Measurements from ENCODE around the gene CHMP2A.
A peak's percentile ranks its signal among the peaks of the same experiment; 100 is the strongest.

Gene CHMP2A

DNA sequence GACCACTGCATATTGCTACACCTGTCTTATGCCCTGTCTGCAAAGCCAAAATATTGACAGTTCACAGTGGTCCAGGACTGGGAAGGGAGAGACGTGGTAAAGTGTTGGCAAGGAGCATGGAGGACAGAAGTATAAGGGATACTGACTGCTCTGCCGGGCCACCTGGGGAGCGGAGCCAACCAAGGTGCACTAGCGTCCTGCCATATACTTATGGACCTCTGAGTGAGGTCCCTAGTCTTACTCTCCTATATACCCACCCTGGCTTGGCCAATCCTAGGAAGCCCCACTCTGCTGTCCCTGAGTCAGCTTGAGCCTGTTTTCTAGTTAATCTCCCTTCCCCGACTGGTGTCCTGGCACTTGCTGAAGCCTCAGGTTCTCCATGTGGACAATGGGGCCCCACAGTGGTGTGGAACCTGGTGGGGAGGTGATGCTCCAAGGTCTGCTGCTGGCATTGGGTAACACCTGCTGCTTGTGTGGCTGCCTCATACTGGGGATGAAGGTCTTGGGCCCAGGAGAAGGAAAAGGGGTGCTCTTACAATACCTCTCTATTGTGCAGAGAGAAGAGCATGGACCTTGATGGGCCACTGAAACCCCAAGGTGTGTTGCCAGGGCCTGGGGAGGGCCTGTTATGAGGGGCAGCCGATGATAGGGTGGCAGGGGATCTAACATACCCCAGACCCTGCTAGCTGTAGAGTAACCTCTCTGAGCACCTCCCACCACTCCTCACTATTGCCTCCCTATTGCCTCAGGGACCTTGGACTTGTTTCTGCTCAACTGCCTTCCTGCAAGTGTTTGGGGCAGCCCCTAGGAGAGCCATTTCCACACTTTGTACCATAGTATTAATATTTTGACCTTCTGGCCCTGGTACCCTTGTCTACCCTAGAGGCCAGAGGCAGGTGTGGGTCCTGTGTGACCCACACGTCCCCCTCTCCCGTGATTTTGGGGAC, 17.8 kb downstream of the CHMP2A start:
- no peak for DNase-seq

DNA sequence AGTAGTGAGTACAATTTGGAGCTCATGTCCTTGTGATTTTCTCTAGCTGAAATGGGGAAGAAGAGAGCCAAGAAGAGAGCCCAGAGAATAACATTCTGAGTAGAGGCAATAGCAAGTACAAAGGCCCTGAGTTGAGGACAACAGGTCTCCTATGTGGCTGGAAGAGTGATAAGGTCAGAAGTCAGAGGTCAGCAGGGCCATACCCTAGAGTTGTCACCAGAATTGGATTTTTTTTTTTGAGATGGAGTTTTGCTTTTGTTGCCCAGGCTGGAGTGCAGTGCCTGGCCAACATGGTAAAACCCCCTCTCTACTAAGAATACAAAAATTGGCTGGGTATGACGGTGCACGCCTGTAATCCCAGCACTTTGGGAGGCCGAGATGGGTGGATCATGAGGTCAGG, 19.0 kb downstream of the CHMP2A start:
- DNase-seq, result no peak

DNA sequence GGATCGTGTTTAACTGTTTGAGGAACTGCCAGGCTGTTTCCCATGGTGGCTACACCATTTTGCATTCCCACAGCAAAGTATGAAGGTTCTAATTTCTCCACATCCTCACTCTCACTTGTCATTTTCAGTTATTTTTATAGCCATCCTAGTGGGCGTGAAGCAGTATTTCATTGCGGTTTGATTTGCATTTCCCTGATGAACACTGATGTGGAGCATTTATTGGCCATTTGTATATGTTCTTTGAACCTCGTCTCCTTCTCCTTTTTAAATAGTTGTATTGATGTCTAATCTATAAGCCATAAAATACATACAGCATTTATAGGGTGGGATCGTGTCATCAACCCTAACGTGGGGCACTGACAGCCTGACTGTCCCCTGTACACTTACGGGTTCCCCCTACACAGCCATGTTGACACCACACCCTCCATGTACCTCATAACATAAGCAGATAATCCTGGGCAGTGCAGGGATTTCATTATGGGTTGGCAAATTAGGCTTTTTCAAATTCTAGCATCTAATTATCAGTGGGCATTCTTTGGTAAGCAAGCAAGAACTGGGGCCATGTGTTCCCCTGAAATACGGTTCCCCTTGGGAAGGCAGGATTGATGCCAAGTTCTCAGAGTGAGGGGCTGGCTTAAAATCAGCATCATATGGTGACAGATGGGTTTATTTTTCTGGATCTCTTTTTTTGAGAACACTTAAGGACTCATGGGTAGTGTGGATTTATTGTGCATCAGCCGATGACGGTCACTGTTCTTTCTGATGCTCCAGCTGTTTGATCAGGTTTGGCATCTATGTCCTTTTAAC, 23.7 kb downstream of the CHMP2A start:
- DNase-seq, result no peak

DNA sequence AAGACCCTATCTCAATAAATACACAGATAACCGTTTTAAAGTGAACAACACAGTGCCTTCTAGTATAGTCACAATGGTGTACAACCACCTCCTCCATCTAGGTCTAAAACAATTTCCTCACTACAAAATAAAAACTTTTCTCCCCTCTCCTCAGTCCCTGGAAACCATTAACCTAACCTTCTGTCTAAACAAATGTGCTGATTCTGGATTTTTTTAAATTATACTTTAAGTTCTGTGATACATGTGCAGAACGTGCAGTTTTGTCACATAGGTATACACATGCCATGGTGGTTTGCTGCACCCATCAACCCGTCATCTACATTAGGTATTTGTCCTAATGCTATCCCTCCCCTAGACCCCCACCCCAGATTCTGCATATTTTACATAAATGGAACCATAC, 25.5 kb downstream of the CHMP2A start:
- DNase-seq, result no peak

DNA sequence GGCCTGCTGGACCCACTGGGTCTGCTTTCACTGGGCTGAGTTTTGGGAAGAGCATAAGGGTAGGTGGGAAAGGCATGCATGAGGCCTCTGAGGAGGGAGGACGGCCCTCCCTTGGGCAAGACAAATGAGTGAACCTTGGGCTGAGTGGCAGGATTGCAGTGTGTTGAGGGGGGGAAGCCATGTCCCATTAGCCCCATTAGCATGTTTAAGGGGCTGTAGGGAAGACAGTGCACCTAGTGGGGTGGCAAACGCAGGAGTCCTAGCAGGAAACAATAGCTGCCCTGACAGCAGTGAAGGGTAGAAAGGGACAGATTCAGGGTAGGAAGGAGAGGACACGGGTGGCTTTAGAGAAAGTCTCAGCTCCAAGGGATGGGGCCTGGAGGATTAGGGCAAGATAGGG, 32.2 kb downstream of the CHMP2A start:
- DNase-seq, result no peak

DNA sequence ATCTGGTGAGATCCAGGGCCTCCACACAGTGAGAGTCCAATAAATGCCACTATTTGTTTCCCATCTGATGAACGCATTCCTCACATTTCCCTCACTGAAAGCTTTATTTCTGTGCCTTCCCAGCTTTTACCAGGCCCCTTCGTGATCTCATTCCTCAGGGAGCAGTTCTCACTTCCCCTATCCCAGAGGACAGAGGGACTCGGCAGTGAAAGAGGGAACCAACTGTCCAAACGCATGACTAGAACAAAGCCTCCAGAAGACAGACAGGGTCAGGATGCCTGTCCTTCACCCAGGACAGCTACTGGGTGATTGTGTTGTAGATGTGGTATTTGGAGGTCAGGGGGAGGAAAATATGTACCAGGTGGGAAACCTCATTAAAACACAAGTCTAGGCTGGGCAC, 33.3 kb downstream of the CHMP2A start:
- no peak for DNase-seq

DNA sequence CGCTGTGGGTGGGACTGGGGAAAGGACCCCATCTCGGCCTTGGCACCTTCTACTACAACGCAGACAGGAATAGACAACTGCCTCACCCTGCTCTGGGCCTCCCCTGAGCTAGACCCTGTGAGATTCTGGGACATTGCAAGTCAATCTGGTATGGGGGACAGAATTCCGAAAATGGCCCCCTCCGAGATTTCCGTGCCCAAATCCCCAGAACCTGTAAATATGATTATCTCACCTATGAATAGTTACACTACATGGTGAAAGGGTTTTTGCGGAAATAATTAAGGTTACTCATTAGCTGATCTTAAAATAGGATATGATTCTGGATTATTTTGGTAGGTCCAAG, 34.7 kb downstream of the CHMP2A start:
- DNase-seq, result no peak

DNA sequence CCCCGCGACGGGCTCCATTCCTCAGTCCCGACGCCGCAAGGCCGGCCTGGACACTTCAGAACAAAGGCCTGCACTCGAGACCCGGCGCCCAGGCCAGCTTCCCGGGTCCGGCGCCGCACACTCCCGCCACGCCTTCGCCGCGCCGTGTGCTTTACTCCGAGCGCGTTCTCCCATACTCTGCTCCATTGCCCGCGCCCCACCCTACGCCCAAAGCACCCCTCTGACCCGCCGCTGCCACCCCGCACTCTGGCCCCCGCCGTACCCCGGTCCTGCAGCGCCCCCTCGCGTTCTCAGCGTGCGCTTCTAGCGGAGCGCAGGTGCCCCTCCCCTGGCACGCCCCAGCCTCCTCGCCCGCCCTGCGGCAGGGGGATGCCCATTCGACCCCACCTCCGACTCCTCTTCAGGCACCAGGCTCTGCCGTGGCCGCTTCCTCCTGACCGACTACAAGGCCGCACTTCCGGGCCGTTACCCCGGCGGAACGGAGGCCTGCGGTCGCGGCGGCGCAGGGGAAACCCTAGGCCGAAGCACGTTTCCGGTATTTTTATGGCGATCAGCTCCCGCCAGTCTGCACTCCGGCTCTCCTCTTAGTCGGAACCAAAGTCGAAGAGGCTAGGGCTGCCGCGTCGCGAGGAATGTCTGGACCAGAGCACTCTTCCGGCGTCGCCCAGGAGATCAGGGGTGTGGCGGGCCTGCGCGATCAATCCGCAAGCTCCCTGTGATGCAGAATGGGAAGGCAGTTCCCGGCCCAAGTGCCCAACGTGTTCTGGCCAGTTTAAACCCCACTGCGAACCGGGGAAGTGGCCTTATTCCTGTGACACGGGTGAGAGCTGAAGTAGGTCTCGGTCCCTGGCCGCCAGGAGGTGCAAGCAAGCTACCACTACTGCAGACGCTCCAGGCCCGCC, 35.3 kb downstream of the CHMP2A start, which contains the start of gene ZBTB45:
ZBTB45 (minus strand) TSS at position 456 of the 902 bp plus-strand sequence. CDS start 2,137 bp downstream, outside the sequence.
- DNase-seq, result peak; percentile 82 to 97 (median 84)

DNA sequence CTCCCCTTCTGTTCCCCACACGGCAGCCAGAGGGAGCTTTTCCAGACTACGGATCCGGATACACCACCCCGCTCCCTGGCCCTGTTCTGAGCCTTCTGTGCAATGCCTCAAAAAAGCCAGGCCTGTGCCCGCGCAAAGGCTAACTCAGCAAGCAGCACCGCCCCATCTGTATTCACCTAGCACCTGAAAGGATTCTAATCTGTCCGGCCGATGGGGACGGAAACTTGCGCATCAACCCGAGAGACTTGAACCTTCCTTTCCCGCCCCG, 35.9 kb downstream of the CHMP2A start:
- peak in 4 of 5 experiments; percentile 26 to 71 (median 36) for DNase-seq

DNA sequence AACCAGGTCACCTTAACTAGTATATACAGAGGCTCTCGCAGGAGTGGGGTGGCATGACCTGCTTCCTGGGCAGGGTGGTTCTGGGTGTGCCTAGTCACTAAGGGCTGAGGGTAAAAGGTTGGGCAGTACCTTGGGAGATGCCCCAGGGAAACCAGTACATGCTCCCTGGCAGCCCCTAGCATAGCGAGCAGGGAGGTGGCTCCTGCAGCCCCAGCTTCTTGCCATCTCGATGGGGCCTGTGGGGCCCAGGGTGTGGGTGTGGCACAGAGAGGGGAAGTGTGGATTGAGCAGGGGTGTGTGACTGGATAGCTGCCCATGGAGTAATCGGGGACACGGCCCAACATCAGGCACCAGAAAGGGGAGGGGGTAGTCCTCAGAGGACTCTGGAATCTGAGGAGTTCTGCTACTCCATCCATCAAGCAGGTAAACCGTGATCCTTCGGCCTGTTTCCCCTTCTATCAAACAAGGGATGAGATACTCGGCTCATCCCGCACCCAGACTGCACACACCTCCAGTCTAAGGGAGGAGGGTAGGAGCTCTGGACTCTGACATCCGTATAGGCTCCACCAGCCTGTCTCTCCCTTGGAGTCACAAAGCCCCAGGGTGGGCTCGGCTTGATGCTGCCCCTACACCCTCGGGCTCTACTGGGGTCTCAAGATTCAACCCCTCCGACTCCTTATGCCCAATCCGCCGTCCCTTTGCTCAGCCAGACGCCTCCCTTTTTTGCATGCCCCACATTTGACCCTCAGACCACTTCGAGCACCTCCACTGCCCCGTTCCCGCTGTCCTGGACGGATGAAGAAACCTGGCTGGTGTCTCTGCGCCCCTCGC, 36.4 kb downstream of the CHMP2A start:
- peak in 1 of 5 experiments; percentile 32 for DNase-seq

DNA sequence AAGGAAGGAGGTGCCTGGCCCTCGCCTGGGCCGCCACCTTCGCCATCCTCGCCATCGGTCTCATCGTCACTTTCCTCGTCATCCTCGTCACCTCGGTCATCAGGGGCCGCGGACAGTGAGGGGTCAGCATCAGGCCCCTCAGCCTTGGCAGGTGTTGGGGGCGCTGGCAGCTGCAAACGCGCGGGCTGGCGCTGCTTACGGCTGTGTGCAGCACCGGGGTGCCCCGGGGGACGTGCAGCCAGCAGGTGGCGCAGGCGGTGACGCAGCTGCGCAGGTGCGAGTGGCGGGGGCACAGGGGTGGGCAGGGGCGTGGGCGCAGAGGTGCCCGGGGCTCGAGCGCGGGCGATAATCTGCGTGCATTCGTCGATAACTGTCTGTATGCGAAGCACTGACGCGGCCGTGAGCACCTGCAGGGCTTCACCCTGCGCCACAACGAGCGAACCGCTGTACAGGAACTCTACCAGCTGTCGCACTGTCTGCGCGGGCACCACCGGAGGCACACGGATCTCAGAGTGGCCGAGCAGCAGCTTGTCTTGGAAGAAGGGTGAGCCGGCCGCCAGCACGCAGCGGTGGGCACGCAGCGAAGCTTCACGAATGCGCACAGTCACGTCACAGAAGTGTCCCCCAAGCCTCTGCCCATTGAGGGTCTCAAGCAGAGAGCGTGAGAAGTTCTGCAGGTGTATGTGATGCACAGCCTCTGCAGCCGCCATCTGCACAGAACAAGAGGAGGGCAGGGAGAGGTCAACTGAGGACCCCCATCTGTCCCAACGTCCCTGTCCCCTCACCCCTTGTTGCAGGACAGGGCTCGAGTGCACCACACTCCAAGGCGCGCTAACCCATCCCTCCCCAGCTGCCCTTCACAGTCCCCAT, 37.7 kb downstream of the CHMP2A start:
- no peak for DNase-seq

DNA sequence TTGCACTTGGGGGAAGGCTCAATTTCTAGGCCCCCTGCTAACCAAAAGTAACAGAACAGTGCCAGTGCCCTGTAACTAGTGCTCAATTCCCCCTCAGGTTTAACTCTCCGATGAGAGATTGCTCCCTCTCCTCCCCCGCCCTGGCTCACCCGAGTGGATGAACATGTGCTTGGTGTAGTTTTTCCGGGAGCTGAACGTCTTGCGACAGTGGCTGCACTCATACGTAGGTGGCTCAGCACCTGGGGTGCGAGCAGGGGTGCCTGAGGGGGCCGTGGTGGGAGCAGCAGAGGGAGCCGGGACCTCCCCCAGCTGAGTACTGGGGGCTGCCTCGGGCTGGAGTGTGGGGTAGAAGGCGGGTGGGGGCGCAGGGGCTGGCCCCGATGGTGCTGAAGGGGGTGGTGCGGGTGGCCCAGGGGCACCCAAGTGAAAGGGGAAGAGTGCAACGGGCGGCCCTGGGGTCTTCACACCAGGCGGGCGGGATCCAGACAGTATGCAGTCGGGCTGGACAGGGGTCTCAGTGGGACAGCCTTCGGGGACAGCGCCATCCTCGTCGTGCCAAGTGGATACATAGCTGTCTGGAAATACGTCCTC, 38.6 kb downstream of the CHMP2A start:
- DNase-seq, result no peak

DNA sequence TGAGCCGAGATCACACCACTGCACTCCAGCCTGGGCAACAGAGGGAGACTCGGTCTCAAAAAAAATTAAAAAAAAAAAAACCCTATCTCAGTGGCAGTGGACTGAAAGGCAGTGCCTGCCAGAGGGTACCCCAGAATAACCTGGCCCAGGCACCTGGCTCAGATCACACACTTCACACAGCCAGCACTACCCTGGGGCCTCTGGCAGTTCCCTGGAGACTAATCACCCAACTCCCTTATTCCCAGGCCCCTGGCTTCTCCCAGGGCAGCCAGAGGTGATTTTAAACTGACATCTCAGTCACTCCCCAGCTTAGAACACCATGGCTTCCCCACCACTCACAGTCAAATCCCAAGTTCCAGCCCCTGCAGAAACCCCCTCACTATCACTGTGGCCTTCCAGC, 39.6 kb downstream of the CHMP2A start:
- DNase-seq, result no peak

DNA sequence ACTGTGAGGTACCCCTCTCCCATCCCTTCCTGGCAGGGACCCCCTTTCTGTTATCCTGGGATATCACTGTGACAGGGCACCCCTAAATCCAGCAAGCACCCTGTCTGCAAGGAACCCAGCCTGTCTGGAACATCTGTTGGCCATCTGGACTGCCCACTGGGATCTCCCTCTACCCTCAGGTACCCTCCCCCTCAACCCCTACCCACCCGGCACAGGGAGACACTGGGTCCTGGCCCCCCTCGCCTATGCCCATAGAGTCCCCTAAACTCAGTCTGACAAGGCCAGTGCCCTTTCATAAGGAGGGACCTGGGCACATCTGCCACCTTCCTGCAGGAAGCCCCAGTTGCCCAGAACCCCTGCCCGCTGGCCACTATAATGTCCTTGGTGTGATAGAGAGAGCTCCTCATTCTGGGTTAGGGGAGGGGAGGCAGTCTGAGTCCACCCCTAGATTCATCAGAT, 40.3 kb downstream of the CHMP2A start:
- no peak for DNase-seq

DNA sequence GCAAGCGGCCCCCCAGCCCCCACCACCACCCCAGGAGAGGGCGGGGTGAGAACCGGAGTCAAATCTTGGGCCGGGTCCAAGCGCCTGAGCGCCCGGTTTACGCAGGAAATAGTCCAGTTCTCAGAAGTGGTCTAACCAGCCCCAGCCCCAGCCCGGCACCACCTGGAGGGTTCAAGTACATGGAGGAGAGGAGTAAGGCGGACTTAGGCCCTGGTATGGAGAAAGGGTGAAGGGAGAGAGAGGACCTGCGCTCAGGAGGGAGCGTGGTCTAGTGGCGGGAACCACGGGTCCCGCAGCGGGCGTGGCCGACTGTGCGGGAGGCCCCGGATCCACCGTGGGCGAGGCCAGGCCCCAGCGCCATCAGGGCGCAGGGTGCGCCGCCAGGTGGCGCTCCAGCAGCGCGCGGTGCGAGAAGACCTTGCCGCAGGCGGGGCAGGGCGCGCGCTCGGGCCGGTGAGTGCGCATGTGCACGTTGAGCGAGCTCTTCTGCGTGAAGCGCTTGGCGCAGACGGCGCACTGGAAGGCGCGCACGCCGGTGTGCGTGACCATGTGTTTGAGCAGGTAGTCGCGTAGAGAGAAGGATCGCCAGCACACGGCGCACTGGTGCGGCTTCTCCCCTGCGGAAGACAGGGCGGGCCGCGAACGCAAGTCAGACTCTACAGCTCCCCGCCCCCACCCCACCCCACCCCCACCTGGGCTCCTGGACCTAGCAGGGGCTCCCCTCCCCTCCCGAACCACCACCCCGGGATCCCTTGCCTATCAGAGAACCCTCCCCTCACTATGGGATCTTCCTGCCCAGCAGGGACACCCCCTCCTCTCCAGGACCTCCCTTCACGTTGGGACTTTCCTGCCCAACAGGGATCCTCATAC, 41.0 kb downstream of the CHMP2A start:
- DNase-seq, result peak; percentile 87 to 98 (median 90)

DNA sequence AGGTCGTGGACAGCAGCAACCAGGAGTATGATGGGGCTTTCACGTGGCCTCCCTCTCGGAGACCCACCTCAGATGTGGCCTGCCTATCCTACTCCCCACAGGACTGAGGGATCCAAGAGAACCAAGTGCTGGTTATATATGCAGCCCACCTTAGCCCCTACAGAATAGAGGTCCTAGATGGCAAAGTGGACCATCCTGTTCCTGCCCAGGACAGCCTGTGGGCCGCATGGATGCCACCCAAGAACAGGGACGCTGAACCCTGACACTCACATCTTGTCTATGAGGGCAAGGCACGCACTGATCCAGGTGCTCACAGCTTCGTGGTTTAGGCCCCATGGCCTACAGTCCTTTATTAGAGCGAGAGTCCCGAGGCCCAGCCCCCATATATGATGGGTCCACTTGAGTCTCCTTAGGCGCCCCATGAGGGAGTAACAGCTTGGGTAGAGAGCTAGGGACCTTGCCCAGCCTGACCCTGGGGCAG, 41.7 kb downstream of the CHMP2A start:
- no peak for DNase-seq

DNA sequence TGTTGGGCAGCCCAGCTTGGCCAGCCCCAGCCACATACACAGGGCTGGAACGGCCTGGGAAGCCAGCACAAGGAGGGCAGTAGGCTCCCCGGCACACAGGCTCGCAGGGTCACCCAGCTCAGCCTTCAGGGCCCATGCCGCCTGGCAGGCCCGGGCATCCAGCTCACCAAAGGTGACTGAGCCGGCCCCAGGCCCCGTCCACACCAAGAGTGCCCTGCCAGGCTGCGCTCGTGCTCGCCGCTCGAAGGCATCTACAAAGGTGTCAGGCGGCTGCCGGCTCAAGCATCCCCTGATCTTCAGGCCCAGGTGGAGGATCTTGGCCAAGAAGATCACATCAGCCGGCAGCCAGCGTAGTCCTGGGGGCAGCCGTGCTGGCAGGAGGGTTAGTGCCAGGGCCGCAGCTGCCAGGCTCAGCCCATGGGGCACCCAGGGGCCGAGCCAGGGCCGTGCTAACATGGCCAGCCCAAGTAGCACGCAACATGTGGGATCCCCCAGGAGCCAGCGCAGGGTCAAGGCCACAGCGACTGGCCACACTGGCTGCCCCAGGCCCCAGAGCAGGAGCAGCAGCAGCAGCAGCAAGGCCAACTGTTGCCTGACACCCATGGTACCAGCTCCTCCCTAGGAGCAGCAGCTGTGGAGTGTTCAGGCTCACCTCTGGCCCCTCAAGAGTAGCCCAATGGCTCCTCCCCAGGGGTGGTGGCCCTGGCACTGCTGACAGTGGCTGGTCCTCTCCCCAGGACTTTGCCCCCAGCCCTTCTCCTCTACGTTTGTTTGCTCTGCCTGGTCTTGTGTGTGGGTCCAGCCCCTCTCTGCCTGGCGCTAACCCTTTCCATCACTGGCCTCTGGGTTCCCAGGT, 43.3 kb downstream of the CHMP2A start, which contains the start of gene SLC27A5:
SLC27A5 (minus strand) TSS at position 640 of the 856 bp plus-strand sequence; CDS start at position 603, 37 bp downstream.
- DNase-seq, result no peak

Data from T-helper 2 cell (primary cell).